ENCODE results near the gene GALNT15. TPM values are rescaled to one million over a fixed set of nuclear protein-coding genes. Genes with fewer than 3 reads are reported as not detected.

The GALNT15 gene
- total RNA-seq, 1 donor from 2014 or later, result 10.3 TPM

DNA sequence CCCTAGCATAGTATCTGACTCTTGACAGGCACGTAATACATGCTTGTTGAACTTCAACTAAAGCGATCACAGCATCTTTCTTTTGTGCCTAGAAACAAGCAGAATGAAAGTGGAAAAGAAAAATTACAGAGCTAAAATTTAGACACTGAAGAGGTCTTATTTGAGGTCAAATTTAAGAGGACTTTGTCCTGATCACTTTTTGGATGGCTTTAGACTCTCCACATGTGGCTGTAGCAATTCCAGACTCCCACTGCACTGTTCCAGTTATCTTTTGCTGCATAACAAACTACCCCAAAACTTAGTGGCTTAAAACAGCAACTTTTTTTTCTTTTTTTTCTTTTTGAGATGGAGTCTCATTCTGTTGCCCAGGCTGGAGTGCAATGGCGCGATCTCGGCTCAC is 66.7 kb downstream of the GALNT15 start:
- DNase-seq, result no peak
- Histone ChIP-seq H3K4me1 (peaks cover 6% of the 10 kb centered on the region), H3K9me3 (no peaks in the 10 kb centered on the region), H3K27ac (no peak overlapping the region), H3K27me3 (no peaks in the 10 kb centered on the region), H3K36me3 (no peaks in the 10 kb centered on the region), H3K4me3 (no peak overlapping the region)
- TF ChIP-seq, protein P1, sequence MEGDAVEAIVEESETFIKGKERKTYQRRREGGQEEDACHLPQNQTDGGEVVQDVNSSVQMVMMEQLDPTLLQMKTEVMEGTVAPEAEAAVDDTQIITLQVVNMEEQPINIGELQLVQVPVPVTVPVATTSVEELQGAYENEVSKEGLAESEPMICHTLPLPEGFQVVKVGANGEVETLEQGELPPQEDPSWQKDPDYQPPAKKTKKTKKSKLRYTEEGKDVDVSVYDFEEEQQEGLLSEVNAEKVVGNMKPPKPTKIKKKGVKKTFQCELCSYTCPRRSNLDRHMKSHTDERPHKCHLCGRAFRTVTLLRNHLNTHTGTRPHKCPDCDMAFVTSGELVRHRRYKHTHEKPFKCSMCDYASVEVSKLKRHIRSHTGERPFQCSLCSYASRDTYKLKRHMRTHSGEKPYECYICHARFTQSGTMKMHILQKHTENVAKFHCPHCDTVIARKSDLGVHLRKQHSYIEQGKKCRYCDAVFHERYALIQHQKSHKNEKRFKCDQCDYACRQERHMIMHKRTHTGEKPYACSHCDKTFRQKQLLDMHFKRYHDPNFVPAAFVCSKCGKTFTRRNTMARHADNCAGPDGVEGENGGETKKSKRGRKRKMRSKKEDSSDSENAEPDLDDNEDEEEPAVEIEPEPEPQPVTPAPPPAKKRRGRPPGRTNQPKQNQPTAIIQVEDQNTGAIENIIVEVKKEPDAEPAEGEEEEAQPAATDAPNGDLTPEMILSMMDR (IDR thresholded peaks at IDR 0.05), result no peak
- ATAC-seq, result no peak
- intact Hi-C loops (cut with DNase I), result no loop called here

DNA sequence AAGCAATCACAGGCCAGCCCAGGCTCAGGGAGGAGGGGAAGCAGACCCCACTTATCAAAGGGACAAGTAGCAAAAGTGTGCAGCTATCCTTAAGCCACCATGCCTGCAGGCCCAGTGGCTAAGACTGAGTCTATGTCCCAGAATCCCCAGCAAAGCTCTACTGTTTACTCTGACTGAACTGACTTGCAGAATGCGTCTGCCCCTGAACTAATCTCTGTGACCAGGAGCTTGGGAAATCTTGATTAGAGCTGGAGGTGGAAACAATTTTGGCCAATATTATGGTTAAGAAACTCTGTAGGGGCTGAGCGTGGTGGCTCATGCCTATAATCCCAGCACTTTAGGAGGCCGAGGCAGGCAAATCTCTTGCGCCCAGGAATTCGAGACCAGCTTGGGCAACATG is 67.7 kb downstream of the GALNT15 start:
- intact Hi-C loops (cut with DNase I), result no loop called here
- Histone ChIP-seq H3K36me3 (no peaks in the 10 kb centered on the region), H3K27ac (no peak overlapping the region), H3K9me3 (no peaks in the 10 kb centered on the region), H3K27me3 (no peaks in the 10 kb centered on the region), H3K4me1 (peaks cover 7% of the 10 kb centered on the region), H3K4me3 (no peak overlapping the region)
- ATAC-seq (no peak), DNase-seq (no peak)
- TF ChIP-seq, protein P1 (IDR thresholded peaks at IDR 0.05), result no peak

DNA sequence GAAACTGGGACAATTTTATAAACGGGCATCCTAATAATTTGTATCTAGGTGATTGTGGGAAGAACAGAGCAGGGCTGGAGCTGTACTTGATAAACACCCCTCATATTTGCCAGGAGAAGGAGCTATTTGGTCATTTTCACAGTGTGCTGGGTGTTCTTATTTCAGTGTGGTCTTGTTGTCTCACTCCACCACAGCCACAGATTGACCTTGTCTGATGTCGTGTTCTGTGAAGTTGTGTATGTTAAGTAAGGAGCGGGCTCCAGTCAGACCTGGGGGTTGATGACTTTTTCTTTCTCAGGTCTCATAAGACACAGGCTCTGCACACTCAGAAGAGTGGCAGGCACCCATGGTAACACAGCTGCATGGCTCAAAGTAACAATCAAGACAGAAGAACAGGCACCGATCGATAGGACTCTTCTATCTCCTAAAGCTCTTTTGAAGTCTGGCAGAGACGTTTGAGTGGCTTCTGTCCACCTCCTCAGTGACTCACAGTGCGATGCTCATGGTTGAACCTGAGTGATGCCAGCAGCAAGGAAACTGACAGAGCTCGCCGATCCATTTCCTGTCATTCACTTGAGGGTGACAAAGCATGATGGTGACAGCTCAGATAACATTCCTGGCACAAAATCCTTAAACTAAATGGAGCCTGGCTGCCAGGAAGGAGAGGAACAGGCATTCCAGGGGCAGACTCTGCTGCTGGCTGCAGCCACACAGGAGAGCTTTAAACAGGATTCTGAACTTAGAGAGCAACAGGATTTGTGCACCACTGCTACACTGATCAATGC is 69.4 kb downstream of the GALNT15 start:
- TF ChIP-seq, protein P1 (IDR thresholded peaks at IDR 0.05), result no peak
- Histone ChIP-seq H3K4me1 (peaks cover 12% of the 10 kb centered on the region), H3K36me3 (no peaks in the 10 kb centered on the region), H3K9me3 (no peaks in the 10 kb centered on the region), H3K27ac (no peak overlapping the region), H3K27me3 (no peaks in the 10 kb centered on the region), H3K4me3 (no peak overlapping the region)
- intact Hi-C loops (cut with DNase I), result no loop called here
- ATAC-seq (peak; percentile 10), DNase-seq (no peak)

DNA sequence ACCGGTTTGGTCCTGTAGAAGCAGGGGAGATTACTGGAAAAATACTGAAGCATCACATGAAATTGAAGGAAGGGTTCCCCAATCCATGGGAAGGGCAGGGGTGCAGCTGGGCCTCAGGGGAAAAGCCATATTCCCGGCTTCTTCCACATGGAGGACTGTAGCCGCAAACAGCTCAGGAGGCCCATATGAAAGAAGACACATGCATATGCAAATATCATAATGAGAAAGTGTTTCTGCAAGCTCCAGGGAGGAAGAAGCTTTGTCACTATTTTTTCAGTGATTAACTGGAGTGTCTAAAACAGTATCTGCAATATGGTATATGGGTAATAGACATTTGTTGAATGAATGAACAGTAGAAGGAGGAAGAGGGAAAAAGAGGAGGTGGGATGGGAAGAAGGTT is 71.1 kb downstream of the GALNT15 start:
- ATAC-seq, result no peak
- intact Hi-C loops (cut with DNase I), result loop anchor here (5.0 kb wide), 1 partner anchor 193 kb away; no protein-coding TSS in a partner anchor

DNA sequence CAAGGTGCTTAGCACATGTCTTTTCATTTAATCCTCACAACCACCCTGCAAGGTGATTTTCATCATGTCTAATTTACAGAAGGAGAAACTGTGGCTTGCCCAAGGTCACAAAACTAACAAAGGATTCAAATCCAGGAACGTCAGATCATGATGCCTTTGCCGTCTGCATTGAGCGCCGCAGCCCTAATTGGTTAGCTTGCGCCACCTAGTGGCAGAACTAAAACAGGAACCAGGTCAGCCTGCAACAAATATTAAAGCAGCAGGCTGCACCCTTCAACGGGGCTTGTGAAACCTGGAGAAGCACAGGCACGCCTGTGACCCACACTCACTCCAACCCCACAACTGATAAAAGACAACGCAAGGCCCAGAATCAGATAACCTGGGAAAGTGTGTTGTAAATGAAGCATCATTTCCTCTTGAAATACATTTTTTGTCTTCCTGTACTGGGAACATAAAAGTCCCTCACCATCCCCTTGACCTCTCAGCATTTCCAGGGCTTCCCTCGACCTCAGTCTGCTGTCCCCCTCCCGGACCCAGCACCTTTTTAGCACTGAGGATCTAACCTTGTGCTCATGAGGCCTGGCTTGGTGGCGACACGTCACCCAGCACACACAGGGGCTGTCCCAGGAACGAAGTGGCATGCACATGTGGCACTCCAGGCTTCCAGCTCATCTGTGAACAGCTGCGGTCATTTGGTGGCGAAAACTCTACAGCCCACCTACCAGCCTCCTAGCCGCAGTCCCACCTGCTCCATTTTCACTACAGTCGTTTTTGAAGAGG is 73.0 kb downstream of the GALNT15 start:
- Histone ChIP-seq H3K4me1 (peaks cover 5% of the 10 kb centered on the region), H3K36me3 (no peaks in the 10 kb centered on the region), H3K9me3 (no peaks in the 10 kb centered on the region), H3K4me3 (no peak overlapping the region), H3K27me3 (no peaks in the 10 kb centered on the region), H3K27ac (no peak overlapping the region)
- ATAC-seq (peak; percentile 93), DNase-seq (peak; percentile 77)
- TF ChIP-seq, protein P1 (IDR thresholded peaks at IDR 0.05), result peak; percentile 98
- intact Hi-C loops (cut with DNase I), result loop anchor here (5.0 kb wide), 1 partner anchor 195 kb away; no protein-coding TSS in a partner anchor

More for the DNA sequence above, 71.1 kb downstream of the GALNT15 start:
- peaks cover 5% of the 10 kb centered on the region for H3K4me1 ChIP-seq
- no peaks in the 10 kb centered on the region for H3K36me3 ChIP-seq
- H3K27ac ChIP-seq, result no peak overlapping the region
- no peak overlapping the region for H3K4me3 ChIP-seq
- no peak for DNase-seq
- TF ChIP-seq, protein P1 (IDR thresholded peaks at IDR 0.05), result no peak
- no peaks in the 10 kb centered on the region for H3K27me3 ChIP-seq
- no peaks in the 10 kb centered on the region for H3K9me3 ChIP-seq
